C4-2B (cell line): ENCODE data around the gene IRF7.

Experiments
- H3K27ac ChIP-seq: fragments of 450-650 bp; 2 replicates; pipeline ENCODE4 v1.5.1; 2017
- ZFX ChIP-seq: fragments of 450-650 bp; IDR thresholded peaks from 2 replicates; pipeline ENCODE4 v1.6.1; 2017
- TF ChIP-seq, protein P1 (sequence below): fragments of 450-650 bp; conservative IDR thresholded peaks from 2 replicates; pipeline ENCODE4 v1.5.1; 2017; ENCODE audit warnings: mild to moderate bottlenecking

Gene IRF7

DNA sequence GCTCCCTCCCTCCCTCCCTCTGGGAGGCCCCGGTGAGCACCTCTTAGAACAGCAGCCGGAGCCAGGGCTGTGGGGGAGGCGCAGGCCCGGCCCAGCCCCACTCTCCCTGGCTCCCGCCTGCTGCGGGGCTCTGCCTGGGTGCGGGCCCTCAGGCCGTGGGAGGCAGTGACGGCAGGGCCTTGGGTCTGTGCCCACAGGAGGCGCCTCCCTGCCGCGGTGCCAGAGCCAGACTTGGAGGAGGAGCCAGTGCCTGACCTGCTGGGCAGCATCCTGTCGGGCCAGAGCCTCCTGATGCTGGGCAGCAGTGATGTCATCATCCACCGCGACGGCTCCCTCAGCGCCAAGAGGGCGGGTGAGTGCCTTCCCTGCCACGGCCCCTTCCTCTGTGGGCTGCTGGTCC is 9.5 kb downstream of the IRF7 start:
- H3K27ac ChIP-seq: peak overlapping the region; percentile 36
- TF ChIP-seq ZFX: no peak
- TF ChIP-seq, protein P1, sequence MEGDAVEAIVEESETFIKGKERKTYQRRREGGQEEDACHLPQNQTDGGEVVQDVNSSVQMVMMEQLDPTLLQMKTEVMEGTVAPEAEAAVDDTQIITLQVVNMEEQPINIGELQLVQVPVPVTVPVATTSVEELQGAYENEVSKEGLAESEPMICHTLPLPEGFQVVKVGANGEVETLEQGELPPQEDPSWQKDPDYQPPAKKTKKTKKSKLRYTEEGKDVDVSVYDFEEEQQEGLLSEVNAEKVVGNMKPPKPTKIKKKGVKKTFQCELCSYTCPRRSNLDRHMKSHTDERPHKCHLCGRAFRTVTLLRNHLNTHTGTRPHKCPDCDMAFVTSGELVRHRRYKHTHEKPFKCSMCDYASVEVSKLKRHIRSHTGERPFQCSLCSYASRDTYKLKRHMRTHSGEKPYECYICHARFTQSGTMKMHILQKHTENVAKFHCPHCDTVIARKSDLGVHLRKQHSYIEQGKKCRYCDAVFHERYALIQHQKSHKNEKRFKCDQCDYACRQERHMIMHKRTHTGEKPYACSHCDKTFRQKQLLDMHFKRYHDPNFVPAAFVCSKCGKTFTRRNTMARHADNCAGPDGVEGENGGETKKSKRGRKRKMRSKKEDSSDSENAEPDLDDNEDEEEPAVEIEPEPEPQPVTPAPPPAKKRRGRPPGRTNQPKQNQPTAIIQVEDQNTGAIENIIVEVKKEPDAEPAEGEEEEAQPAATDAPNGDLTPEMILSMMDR: no peak

DNA sequence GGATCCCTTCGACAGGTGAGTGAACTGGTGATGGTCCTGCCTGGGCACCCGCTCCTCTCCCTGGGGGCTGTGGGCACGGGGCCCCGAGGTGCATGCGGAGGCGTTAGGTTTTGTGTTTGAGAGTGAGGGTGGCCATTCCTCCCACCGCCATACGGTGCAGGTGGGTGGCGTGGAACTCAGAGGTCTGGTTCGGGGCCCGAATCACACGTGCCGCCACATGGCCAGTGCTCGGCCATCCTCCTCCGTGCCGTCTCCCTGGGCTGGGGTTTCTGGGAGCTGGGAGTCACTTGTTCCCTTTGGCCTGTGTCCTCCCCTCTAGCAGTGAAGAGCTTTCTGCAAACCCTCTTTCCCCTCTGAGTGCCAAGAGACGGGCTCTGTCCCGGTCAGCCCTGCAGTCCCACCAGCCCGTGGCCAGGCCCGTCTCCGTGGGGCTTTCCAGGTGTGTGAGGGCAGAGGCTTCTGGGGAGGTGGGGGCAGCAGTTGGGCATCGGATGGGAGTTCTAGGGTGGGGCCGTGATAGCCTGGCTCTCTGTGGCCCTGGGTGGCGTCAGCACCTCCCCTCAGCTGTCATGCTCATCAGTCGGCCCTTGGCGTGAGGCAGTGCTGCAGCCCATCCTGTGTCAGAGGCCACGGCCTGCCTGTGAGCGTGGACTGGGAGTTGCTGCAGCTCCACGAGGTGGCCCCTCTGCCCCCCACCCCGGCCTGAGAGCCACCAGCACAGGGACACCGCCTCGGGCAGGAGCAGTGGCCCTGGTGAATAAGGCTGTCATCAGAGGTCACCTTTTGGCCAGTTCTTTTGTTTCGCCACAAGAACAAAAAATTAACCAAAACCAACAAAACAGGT is 10.2 kb downstream of the IRF7 start:
- no peak for TF ChIP-seq ZFX
- TF ChIP-seq, protein P1: no peak
- H3K27ac ChIP-seq: peak overlapping the region; percentile 36

DNA sequence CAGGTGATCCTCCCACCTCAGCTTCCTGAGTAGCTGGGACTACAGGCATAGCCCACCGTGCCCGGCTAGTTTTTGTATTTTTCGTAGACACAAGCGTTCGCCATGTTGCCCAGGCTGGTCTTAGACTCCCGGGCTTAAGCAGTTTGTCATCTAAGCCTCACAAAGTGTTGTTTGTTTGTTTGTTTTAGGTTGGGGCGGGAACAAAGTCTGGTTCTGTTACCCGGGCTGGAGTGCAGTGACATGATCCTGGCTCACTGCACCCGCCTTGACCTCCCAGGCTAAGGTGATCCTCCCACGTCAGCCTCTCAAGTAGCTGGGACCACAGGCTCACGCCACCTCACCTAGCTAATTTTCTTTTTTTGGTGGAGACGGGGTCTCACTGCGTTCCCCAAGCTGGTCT is 12.6 kb downstream of the IRF7 start:
- TF ChIP-seq ZFX: no peak

DNA sequence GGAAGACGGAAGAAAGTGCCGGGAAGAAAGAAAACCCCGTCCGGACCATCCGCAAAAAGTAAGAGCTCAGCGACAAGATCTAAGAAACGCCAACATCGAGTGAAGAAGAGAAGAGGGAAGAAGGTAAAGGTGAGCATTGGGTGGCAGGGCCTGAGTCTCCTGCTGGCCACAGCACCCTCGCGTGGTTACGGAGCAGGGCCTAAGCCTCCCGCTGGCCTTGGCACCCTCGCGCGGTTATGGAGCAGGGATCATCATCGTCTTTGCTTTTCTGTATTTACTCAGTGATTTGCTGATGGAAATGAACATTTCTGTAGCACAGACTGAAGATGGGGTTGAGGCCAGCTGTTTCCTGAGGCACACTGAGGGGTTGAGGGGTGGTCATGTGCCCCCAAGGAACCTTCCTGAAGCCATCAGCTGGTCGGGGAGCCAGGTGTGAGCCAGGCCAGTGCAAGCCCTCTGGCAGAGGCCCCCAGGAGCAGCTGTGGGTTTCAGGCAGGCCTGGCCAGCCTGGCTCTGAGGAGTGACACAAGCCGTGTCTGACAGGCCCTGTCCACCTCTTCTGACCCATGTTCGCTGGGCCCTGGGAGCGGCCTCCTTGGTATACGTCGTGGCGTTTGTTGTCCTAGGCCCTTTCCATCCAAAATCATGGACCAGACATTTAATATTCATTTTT is 14.0 kb downstream of the IRF7 start:
- H3K27ac ChIP-seq: no peak overlapping the region
- TF ChIP-seq, protein P1: no peak
- TF ChIP-seq ZFX: no peak

More for the DNA sequence above, 12.6 kb downstream of the IRF7 start:
- H3K27ac ChIP-seq: no peak overlapping the region

DNA sequence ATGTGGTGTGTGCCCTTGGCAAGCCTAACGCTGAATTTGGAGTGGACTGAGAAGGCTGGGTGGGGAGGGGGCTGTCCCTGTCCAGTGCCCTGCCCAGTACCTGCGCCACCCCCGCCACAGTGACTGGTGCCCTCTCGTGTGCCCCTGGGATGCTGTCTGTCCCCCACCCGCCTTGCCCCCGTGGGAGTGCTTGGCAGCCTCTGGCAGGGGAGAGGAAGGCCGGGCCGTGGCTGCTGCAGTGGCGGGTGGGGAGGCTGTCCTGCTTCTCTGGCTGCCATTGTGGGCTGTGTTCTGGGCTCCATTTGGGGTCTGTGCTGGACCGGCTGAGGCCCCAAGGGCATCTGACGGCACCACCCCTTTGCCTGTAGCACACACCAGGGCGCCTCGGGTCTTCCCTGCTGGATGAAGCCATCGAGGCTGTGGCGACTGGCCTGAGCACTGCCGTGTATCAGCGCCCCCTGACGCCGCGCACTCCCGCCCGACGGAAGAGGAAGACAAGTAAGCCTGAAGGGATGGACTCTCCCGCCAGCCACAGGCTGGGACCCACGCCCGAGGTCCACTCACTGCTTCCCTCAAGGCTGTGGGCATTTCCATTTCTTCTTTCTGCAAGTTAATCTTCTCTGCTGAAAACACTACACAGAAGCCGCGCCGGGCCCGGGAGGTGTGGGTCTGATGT is 17.6 kb downstream of the IRF7 start:
- TF ChIP-seq, protein P1: no peak
- TF ChIP-seq ZFX: no peak
- H3K27ac ChIP-seq: no peak overlapping the region

DNA sequence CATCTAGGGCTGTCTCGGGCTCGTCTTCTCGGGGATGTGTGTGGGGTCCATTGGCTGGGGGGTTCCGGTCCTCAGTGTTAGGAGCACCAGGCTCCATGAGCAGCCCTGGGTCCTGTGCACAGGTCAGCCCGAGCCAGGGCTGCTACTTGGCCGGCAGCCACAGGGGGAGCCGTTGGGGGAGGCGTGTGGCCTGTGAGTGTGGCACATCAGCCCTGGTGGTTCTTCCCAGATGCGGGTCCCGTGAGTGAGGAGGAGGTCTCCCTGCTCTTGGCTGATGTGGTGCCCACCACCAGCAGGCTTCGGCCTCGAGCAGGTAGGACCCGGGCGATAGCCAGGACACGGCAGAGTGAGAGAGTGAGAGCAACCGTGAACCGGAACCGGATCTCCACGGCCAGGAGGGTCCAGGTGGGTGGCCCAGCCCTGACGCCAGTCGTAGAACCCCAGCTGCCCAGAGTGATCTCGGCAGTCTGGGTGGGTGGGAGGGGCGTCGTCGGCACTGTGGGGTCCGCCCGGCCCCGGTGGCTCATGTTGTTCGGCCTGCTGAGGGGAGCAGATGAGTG is 18.5 kb downstream of the IRF7 start:
- H3K27ac ChIP-seq: no peak overlapping the region
- TF ChIP-seq, protein P1: no peak
- no peak for TF ChIP-seq ZFX

DNA sequence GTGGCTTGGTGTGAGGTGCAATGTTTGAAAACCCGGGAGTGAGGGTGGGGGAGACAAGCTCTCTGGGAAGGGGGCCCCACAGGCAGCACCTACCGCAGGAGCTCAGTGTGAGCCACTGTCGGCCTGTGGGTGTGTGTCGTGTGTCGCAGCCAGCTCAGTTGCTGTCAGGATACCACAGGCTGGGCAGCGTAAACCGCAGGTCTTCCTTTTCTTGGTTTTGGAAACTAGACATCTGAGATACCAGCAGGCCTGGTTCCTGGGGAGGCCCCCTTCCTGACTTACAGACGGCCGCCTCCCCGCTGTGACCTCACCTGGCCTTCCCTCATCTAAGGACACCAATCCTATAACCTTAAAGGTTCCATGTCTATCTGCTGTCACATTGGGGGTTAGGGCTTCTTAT is 19.4 kb downstream of the IRF7 start:
- no peak overlapping the region for H3K27ac ChIP-seq
- TF ChIP-seq ZFX: no peak
- TF ChIP-seq, protein P1: no peak
